Limb (tissue), 2 donors: ENCODE results near the gene NALCN.
"Not testable (repeated sequence)": the region's sequence is repeated elsewhere in the genome, so short reads cannot be mapped to it uniquely, and the experiment has no call there.

Source experiments
- DNase-seq, 2 donors: peaks; one replicate each; pipeline ENCODE4 v3.0.0-alpha.2; 2016; ENCODE audit errors: extremely low spot score in 2 of 2

The NALCN gene

GRCh38 chr13:101341464-101341863 is 74.8 kb downstream of the NALCN start:
- no peak for DNase-seq

- DNase-seq, result no peak
Observed at GRCh38 chr13:101339202-101339601, 77.1 kb downstream of the NALCN start.

GRCh38 chr13:101332583-101332982 is 83.7 kb downstream of the NALCN start:
- DNase-seq, result no peak

- no peak for DNase-seq
Observed at GRCh38 chr13:101331731-101332130, 84.6 kb downstream of the NALCN start.

- DNase-seq, result no peak
Observed at GRCh38 chr13:101327871-101328270, 88.4 kb downstream of the NALCN start.

GRCh38 chr13:101326710-101327109 is 89.6 kb downstream of the NALCN start:
- DNase-seq, result no peak

GRCh38 chr13:101325423-101325822 is 90.9 kb downstream of the NALCN start:
- no peak for DNase-seq

GRCh38 chr13:101323601-101324000 is 92.7 kb downstream of the NALCN start:
- DNase-seq, result no peak

- DNase-seq, result no peak
Observed at GRCh38 chr13:101317986-101318523, 98.3 kb downstream of the NALCN start.

GRCh38 chr13:101313479-101313878 is 102.8 kb downstream of the NALCN start:
- not testable (repeated sequence) for DNase-seq

- DNase-seq, result no peak
Observed at GRCh38 chr13:101309014-101309619, 107.2 kb downstream of the NALCN start.

GRCh38 chr13:101308247-101309013 is 107.9 kb downstream of the NALCN start:
- no peak for DNase-seq

- peak in 1 of 2 donors; percentile 47 for DNase-seq
Observed at GRCh38 chr13:101307181-101307701, 109.1 kb downstream of the NALCN start.

- no peak for DNase-seq
Observed at GRCh38 chr13:101306773-101307172, 109.5 kb downstream of the NALCN start.

GRCh38 chr13:101305981-101306411 is 110.3 kb downstream of the NALCN start:
- DNase-seq, result no peak

GRCh38 chr13:101303521-101303920 is 112.8 kb downstream of the NALCN start:
- DNase-seq, result no peak

- no peak for DNase-seq
Observed at GRCh38 chr13:101301053-101301452, 115.3 kb downstream of the NALCN start.

GRCh38 chr13:101300531-101300930 is 115.8 kb downstream of the NALCN start:
- DNase-seq, result no peak

- no peak for DNase-seq
Observed at GRCh38 chr13:101298517-101298916, 117.8 kb downstream of the NALCN start.

GRCh38 chr13:101297794-101298193 is 118.5 kb downstream of the NALCN start:
- DNase-seq, result no peak

- DNase-seq, result no peak
Observed at GRCh38 chr13:101292711-101293110, 123.6 kb downstream of the NALCN start.
